ENCODE measurements around the gene ZBTB46.
"Not testable (repeated sequence)": the region's sequence is repeated elsewhere in the genome, so short reads cannot be mapped to it uniquely, and the experiment has no call there.

The ZBTB46 gene

GRCh38 chr20:63783970-63784369, 47.1 kb downstream of the ZBTB46 start:
- no peak for DNase-seq

GRCh38 chr20:63782521-63782971, 48.5 kb downstream of the ZBTB46 start:
- DNase-seq: peak; percentile 20 to 48

- peak; percentile 31 to 55 for DNase-seq
Measured at GRCh38 chr20:63782051-63782471, 49.0 kb downstream of the ZBTB46 start.

- DNase-seq: no peak
Measured at GRCh38 chr20:63781181-63781580, 49.9 kb downstream of the ZBTB46 start.

GRCh38 chr20:63778857-63779256, 52.2 kb downstream of the ZBTB46 start:
- no peak for DNase-seq

GRCh38 chr20:63778034-63778752, 52.9 kb downstream of the ZBTB46 start:
- no peak for DNase-seq

GRCh38 chr20:63777614-63778013, 53.5 kb downstream of the ZBTB46 start:
- DNase-seq: no peak

GRCh38 chr20:63776875-63777274, 54.2 kb downstream of the ZBTB46 start:
- not testable (repeated sequence) for DNase-seq

- DNase-seq: no peak
Measured at GRCh38 chr20:63775096-63775978, 55.7 kb downstream of the ZBTB46 start.

GRCh38 chr20:63774306-63774705, 56.8 kb downstream of the ZBTB46 start:
- no peak for DNase-seq

GRCh38 chr20:63773571-63774241, 57.4 kb downstream of the ZBTB46 start:
- DNase-seq: no peak

GRCh38 chr20:63772781-63773518, 58.1 kb downstream of the ZBTB46 start:
- DNase-seq: no peak

- no peak for DNase-seq
Measured at GRCh38 chr20:63771046-63771707, 59.9 kb downstream of the ZBTB46 start.

GRCh38 chr20:63769891-63770474, 61.1 kb downstream of the ZBTB46 start:
- DNase-seq: no peak

- DNase-seq: no peak
Measured at GRCh38 chr20:63768591-63769515, 62.2 kb downstream of the ZBTB46 start.

GRCh38 chr20:63767886-63768285, 63.2 kb downstream of the ZBTB46 start:
- no peak for DNase-seq

GRCh38 chr20:63767456-63767855, 63.6 kb downstream of the ZBTB46 start:
- no peak for DNase-seq

- no peak for DNase-seq
Measured at GRCh38 chr20:63766695-63767426, 64.2 kb downstream of the ZBTB46 start.

GRCh38 chr20:63765902-63766301, 65.2 kb downstream of the ZBTB46 start:
- DNase-seq: no peak

Measured in activated CD4-positive, alpha-beta T cell treated with anti-CD3 and anti-CD28 coated beads for 4 hours (primary cell).